ENCODE data around the gene PPP1R9B.

The PPP1R9B gene

GRCh38 chr17:50107790-50108414 is 42.6 kb downstream of the PPP1R9B start:
- no peak for DNase-seq (ENCODE audit: extremely low read depth, low read depth)
- TF ChIP-seq CTCF (IDR thresholded peaks at IDR 0.05; ENCODE audit: low read depth, low read length), result no peak

- no peak for DNase-seq (ENCODE audit: extremely low read depth, low read depth)
- TF ChIP-seq CTCF (IDR thresholded peaks at IDR 0.05; ENCODE audit: low read depth, low read length), result no peak
These were observed 43.9 kb downstream of the PPP1R9B start for GRCh38 chr17:50106393-50107131.

GRCh38 chr17:50105811-50106210 is 44.7 kb downstream of the PPP1R9B start:
- TF ChIP-seq CTCF (IDR thresholded peaks at IDR 0.05; ENCODE audit: low read depth, low read length), result no peak
- DNase-seq (ENCODE audit: extremely low read depth, low read depth), result no peak

- no peak for TF ChIP-seq CTCF (IDR thresholded peaks at IDR 0.05; ENCODE audit: low read depth, low read length)
- no peak for DNase-seq (ENCODE audit: extremely low read depth, low read depth)
These were observed 46.5 kb downstream of the PPP1R9B start for GRCh38 chr17:50103941-50104340.

- DNase-seq (ENCODE audit: extremely low read depth, low read depth), result no peak
- no peak for TF ChIP-seq CTCF (IDR thresholded peaks at IDR 0.05; ENCODE audit: low read depth, low read length)
These were observed 47.2 kb downstream of the PPP1R9B start for GRCh38 chr17:50103252-50103651.

GRCh38 chr17:50102164-50102991 is 48.1 kb downstream of the PPP1R9B start:
- no peak for DNase-seq (ENCODE audit: extremely low read depth, low read depth)
- TF ChIP-seq CTCF (IDR thresholded peaks at IDR 0.05; ENCODE audit: low read depth, low read length), result no peak
